ENCODE data around the gene TRAM2.

Gene TRAM2

DNA sequence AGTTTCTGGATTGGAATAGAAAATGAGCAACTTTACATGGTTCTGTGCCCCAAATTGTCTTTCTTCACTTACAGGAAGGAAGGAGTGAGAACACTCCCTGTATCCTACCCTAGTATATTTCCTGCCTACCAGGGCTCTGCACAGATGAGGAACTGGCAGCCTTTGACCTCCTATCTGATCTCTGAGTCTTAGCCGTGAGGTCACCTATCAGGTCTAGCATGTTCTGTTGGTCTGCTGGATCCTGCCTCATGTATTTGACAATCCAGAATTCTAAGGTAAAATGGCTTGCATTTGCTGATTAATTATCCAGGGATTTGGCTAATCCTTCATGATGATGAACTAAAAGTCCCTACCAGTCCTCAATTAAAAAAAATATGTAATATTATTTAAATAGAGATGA lies 35.0 kb upstream of the TRAM2 start:
- Histone ChIP-seq H3K23ac (ENCODE audit: low read depth, low read length, poor library complexity) (no peak overlapping the region), H3K14ac (ENCODE audit: low read length) (no peak overlapping the region), H4K91ac (ENCODE audit: low read depth, low read length, poor library complexity) (no peak overlapping the region), H2BK120ac (ENCODE audit: low read depth, low read length) (no peak overlapping the region), H3K9ac (ENCODE audit: low read depth, low read length, poor library complexity) (no peak overlapping the region), H2BK12ac (ENCODE audit: low read length) (no peak overlapping the region), H3K18ac (ENCODE audit: low read length) (no peak overlapping the region), H3K4me3 (ENCODE audit: low read length in 2 of 2) (no peak overlapping the region), H2AFZ (ENCODE audit: low read length) (no peak overlapping the region), H2BK15ac (ENCODE audit: low read length) (no peak overlapping the region), H3K27me3 (ENCODE audit: control insufficient read depth in 3 of 3, insufficient read depth in 3 of 3, low read depth in 1 of 3, low read length in 3 of 3) (no peaks in the 10 kb centered on the region), H3K9me3 (replicated peaks in 1 of 2; ENCODE audit: control insufficient read depth in 2 of 2, insufficient read depth in 1 of 2, low read depth in 1 of 2, low read length in 2 of 2) (no peaks in the 10 kb centered on the region), H3K4me2 (ENCODE audit: insufficient read depth, low read length, poor library complexity, severe bottlenecking) (no peak overlapping the region), H2AK5ac (ENCODE audit: low read depth, low read length) (no peak overlapping the region), H4K8ac (ENCODE audit: low read depth, low read length) (no peak overlapping the region), H2BK5ac (ENCODE audit: low read length) (no peak overlapping the region), H3K4ac (ENCODE audit: low read length) (no peak overlapping the region), H3K79me1 (ENCODE audit: low read depth, low read length) (no peaks in the 10 kb centered on the region), H3K27ac (replicated peaks; ENCODE audit: low read length) (no peak overlapping the region), H3K36me3 (replicated peaks in 1 of 2; ENCODE audit: control insufficient read depth in 2 of 2, insufficient read depth in 2 of 2, low read length in 2 of 2) (no peaks in the 10 kb centered on the region), H3K4me1 (ENCODE audit: control insufficient read depth in 2 of 2, insufficient read depth in 1 of 2, low read depth in 1 of 2, low read length in 2 of 2) (peaks cover 2% of the 10 kb centered on the region in 2 donors)
- WGBS, 2 donors (ENCODE audit: extremely low coverage in 2 of 2, insufficient read length in 2 of 2, insufficient replicate concordance in 1 of 2) = no CpG with 5 or more reads among the region's 1 CpG
- DNase-seq (ENCODE audit: low spot score) = no peak

- peaks cover 2% of the 10 kb centered on the region in 2 donors for H3K4me1 ChIP-seq (ENCODE audit: control insufficient read depth in 2 of 2, insufficient read depth in 1 of 2, low read depth in 1 of 2, low read length in 2 of 2)
- H3K9ac ChIP-seq (ENCODE audit: low read depth, low read length, poor library complexity) = no peak overlapping the region
- no peaks in the 10 kb centered on the region for H3K9me3 ChIP-seq (replicated peaks in 1 of 2; ENCODE audit: control insufficient read depth in 2 of 2, insufficient read depth in 1 of 2, low read depth in 1 of 2, low read length in 2 of 2)
- no peak overlapping the region for H3K4me2 ChIP-seq (ENCODE audit: insufficient read depth, low read length, poor library complexity, severe bottlenecking)
- H3K4me3 ChIP-seq (ENCODE audit: low read length in 2 of 2) = no peak overlapping the region
- H4K8ac ChIP-seq (ENCODE audit: low read depth, low read length) = no peak overlapping the region
- no peaks in the 10 kb centered on the region for H3K36me3 ChIP-seq (replicated peaks in 1 of 2; ENCODE audit: control insufficient read depth in 2 of 2, insufficient read depth in 2 of 2, low read length in 2 of 2)
- DNase-seq (ENCODE audit: low spot score) = no peak
- no peak overlapping the region for H2BK12ac ChIP-seq (ENCODE audit: low read length)
- no peak overlapping the region for H2AFZ ChIP-seq (ENCODE audit: low read length)
- H2BK15ac ChIP-seq (ENCODE audit: low read length) = no peak overlapping the region
- no CpG with 5 or more reads among the region's 5 CpGs for WGBS, 2 donors (ENCODE audit: extremely low coverage in 2 of 2, insufficient read length in 2 of 2, insufficient replicate concordance in 1 of 2)
- H3K79me1 ChIP-seq (ENCODE audit: low read depth, low read length) = no peaks in the 10 kb centered on the region
- H3K18ac ChIP-seq (ENCODE audit: low read length) = no peak overlapping the region
- no peaks in the 10 kb centered on the region for H3K27me3 ChIP-seq (ENCODE audit: control insufficient read depth in 3 of 3, insufficient read depth in 3 of 3, low read depth in 1 of 3, low read length in 3 of 3)
- H3K4ac ChIP-seq (ENCODE audit: low read length) = no peak overlapping the region
- H2BK5ac ChIP-seq (ENCODE audit: low read length) = no peak overlapping the region
- no peak overlapping the region for H3K14ac ChIP-seq (ENCODE audit: low read length)
- H2AK5ac ChIP-seq (ENCODE audit: low read depth, low read length) = no peak overlapping the region
- no peak overlapping the region for H2BK120ac ChIP-seq (ENCODE audit: low read depth, low read length)
- no peak overlapping the region for H3K27ac ChIP-seq (replicated peaks; ENCODE audit: low read length)
- H3K23ac ChIP-seq (ENCODE audit: low read depth, low read length, poor library complexity) = no peak overlapping the region
- no peak overlapping the region for H4K91ac ChIP-seq (ENCODE audit: low read depth, low read length, poor library complexity)
Measured at GRCh38 chr6:52610745-52611355, 34.0 kb upstream of the TRAM2 start.

DNA sequence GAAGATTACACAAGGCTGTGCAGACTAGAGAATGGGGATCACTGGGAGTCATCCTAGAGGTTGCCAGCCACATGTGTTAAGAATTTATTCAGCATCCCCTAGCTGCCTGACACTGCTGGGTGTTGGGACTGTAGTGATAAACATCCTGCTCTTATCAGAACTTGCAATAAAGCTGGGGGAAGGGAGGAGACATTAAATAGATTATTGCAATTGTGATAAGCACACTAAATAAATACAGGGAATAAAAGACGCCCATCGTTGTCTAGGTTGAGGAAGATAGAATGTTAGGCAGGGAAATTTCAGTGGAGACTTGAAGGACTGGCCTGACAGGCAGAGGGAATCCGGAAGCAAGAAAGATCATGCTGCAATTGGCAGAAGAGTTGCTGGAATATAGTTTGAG lies 33.2 kb upstream of the TRAM2 start:
- no peak overlapping the region for H3K9ac ChIP-seq (ENCODE audit: low read depth, low read length, poor library complexity)
- H3K23ac ChIP-seq (ENCODE audit: low read depth, low read length, poor library complexity) = no peak overlapping the region
- H3K79me1 ChIP-seq (ENCODE audit: low read depth, low read length) = no peaks in the 10 kb centered on the region
- no peak overlapping the region for H2AK5ac ChIP-seq (ENCODE audit: low read depth, low read length)
- no peak overlapping the region for H3K27ac ChIP-seq (replicated peaks; ENCODE audit: low read length)
- no peak overlapping the region for H2BK120ac ChIP-seq (ENCODE audit: low read depth, low read length)
- no peaks in the 10 kb centered on the region for H3K27me3 ChIP-seq (ENCODE audit: control insufficient read depth in 3 of 3, insufficient read depth in 3 of 3, low read depth in 1 of 3, low read length in 3 of 3)
- no peak overlapping the region for H2BK15ac ChIP-seq (ENCODE audit: low read length)
- no peak overlapping the region for H3K14ac ChIP-seq (ENCODE audit: low read length)
- H3K36me3 ChIP-seq (replicated peaks in 1 of 2; ENCODE audit: control insufficient read depth in 2 of 2, insufficient read depth in 2 of 2, low read length in 2 of 2) = no peaks in the 10 kb centered on the region
- H2AFZ ChIP-seq (ENCODE audit: low read length) = no peak overlapping the region
- H4K91ac ChIP-seq (ENCODE audit: low read depth, low read length, poor library complexity) = no peak overlapping the region
- no peaks in the 10 kb centered on the region for H3K9me3 ChIP-seq (replicated peaks in 1 of 2; ENCODE audit: control insufficient read depth in 2 of 2, insufficient read depth in 1 of 2, low read depth in 1 of 2, low read length in 2 of 2)
- H2BK12ac ChIP-seq (ENCODE audit: low read length) = no peak overlapping the region
- H4K8ac ChIP-seq (ENCODE audit: low read depth, low read length) = no peak overlapping the region
- H3K18ac ChIP-seq (ENCODE audit: low read length) = no peak overlapping the region
- H3K4me2 ChIP-seq (ENCODE audit: insufficient read depth, low read length, poor library complexity, severe bottlenecking) = no peak overlapping the region
- H2BK5ac ChIP-seq (ENCODE audit: low read length) = no peak overlapping the region
- no peak overlapping the region for H3K4ac ChIP-seq (ENCODE audit: low read length)
- no peak overlapping the region for H3K4me3 ChIP-seq (ENCODE audit: low read length in 2 of 2)
- no peak for DNase-seq (ENCODE audit: low spot score)
- WGBS, 2 donors (ENCODE audit: extremely low coverage in 2 of 2, insufficient read length in 2 of 2, insufficient replicate concordance in 1 of 2) = no CpG with 5 or more reads among the region's 3 CpGs
- H3K4me1 ChIP-seq (ENCODE audit: control insufficient read depth in 2 of 2, insufficient read depth in 1 of 2, low read depth in 1 of 2, low read length in 2 of 2) = peaks cover 2% of the 10 kb centered on the region in 2 donors

GRCh38 chr6:52605610-52606185 lies 28.8 kb upstream of the TRAM2 start:
- no peak overlapping the region for H2BK5ac ChIP-seq (ENCODE audit: low read length)
- no peak overlapping the region for H3K27ac ChIP-seq (replicated peaks; ENCODE audit: low read length)
- no peak overlapping the region for H3K23ac ChIP-seq (ENCODE audit: low read depth, low read length, poor library complexity)
- no peak overlapping the region for H2AK5ac ChIP-seq (ENCODE audit: low read depth, low read length)
- H4K91ac ChIP-seq (ENCODE audit: low read depth, low read length, poor library complexity) = no peak overlapping the region
- no peak overlapping the region for H3K4me2 ChIP-seq (ENCODE audit: insufficient read depth, low read length, poor library complexity, severe bottlenecking)
- no peak overlapping the region for H2BK12ac ChIP-seq (ENCODE audit: low read length)
- H3K9me3 ChIP-seq (replicated peaks in 1 of 2; ENCODE audit: control insufficient read depth in 2 of 2, insufficient read depth in 1 of 2, low read depth in 1 of 2, low read length in 2 of 2) = no peaks in the 10 kb centered on the region
- no peak overlapping the region for H2AFZ ChIP-seq (ENCODE audit: low read length)
- no peak overlapping the region for H3K4ac ChIP-seq (ENCODE audit: low read length)
- no peaks in the 10 kb centered on the region for H3K4me1 ChIP-seq (ENCODE audit: control insufficient read depth in 2 of 2, insufficient read depth in 1 of 2, low read depth in 1 of 2, low read length in 2 of 2)
- H3K14ac ChIP-seq (ENCODE audit: low read length) = no peak overlapping the region
- H3K4me3 ChIP-seq (ENCODE audit: low read length in 2 of 2) = no peak overlapping the region
- H3K36me3 ChIP-seq (replicated peaks in 1 of 2; ENCODE audit: control insufficient read depth in 2 of 2, insufficient read depth in 2 of 2, low read length in 2 of 2) = no peaks in the 10 kb centered on the region
- WGBS, 2 donors (ENCODE audit: extremely low coverage in 2 of 2, insufficient read length in 2 of 2, insufficient replicate concordance in 1 of 2) = no CpG with 5 or more reads among the region's 5 CpGs
- no peak overlapping the region for H3K9ac ChIP-seq (ENCODE audit: low read depth, low read length, poor library complexity)
- DNase-seq (ENCODE audit: low spot score) = no peak
- H3K79me1 ChIP-seq (ENCODE audit: low read depth, low read length) = no peaks in the 10 kb centered on the region
- H2BK15ac ChIP-seq (ENCODE audit: low read length) = no peak overlapping the region
- no peak overlapping the region for H3K18ac ChIP-seq (ENCODE audit: low read length)
- no peak overlapping the region for H2BK120ac ChIP-seq (ENCODE audit: low read depth, low read length)
- H3K27me3 ChIP-seq (ENCODE audit: control insufficient read depth in 3 of 3, insufficient read depth in 3 of 3, low read depth in 1 of 3, low read length in 3 of 3) = no peaks in the 10 kb centered on the region
- no peak overlapping the region for H4K8ac ChIP-seq (ENCODE audit: low read depth, low read length)
